RPMI8226 (cell line): ENCODE data around the gene ZNF750.
"Not testable (repeated sequence)": the region's sequence is repeated elsewhere in the genome, so short reads cannot be mapped to it uniquely, and the experiment has no call there.

Source experiments
- DNase-seq: peaks from one replicate; pipeline ENCODE4 v3.0.0-alpha.2; 2015

ZNF750 gene

GRCh38 chr17:82790391-82790790, 49.4 kb downstream of the ZNF750 start:
- DNase-seq = no peak

GRCh38 chr17:82789806-82790205, 50.0 kb downstream of the ZNF750 start:
- DNase-seq = no peak

GRCh38 chr17:82789051-82789592, 50.7 kb downstream of the ZNF750 start:
- DNase-seq = no peak

GRCh38 chr17:82788206-82789001, 51.4 kb downstream of the ZNF750 start:
- DNase-seq = no peak

- peak; percentile 88 for DNase-seq
Observed at GRCh38 chr17:82787081-82787848, 52.6 kb downstream of the ZNF750 start.

- DNase-seq = peak; percentile 70
Observed at GRCh38 chr17:82786427-82786826, 53.4 kb downstream of the ZNF750 start.

GRCh38 chr17:82785581-82785980, 54.2 kb downstream of the ZNF750 start:
- not testable (repeated sequence) for DNase-seq

- no peak for DNase-seq
Observed at GRCh38 chr17:82783498-82783897, 56.3 kb downstream of the ZNF750 start.

GRCh38 chr17:82782657-82783207, 57.1 kb downstream of the ZNF750 start:
- no peak for DNase-seq

GRCh38 chr17:82781894-82782274, 57.9 kb downstream of the ZNF750 start:
- DNase-seq = peak; percentile 81

GRCh38 chr17:82780971-82781893, 58.6 kb downstream of the ZNF750 start:
- no peak for DNase-seq

- no peak for DNase-seq
Observed at GRCh38 chr17:82780195-82780594, 59.6 kb downstream of the ZNF750 start.

GRCh38 chr17:82779541-82779940, 60.3 kb downstream of the ZNF750 start:
- DNase-seq = no peak
